Lung (tissue), 12 donors: Measurements from ENCODE around the gene CLTC. TPM values are rescaled to one million over a fixed set of nuclear protein-coding genes. Genes with fewer than 3 reads are reported as not detected.

Source experiments
- ATAC-seq: fragments of 200-7000 bp; cut with Tn5 transposase; one replicate; pipeline ENCODE4 v1.9.1; 2020; ENCODE audit warnings: moderate number of reproducible peaks; ENCODE audit not compliant: insufficient read depth, low FRiP score
- DNase-seq, 3 donors: peaks; one replicate each; pipeline ENCODE4 v3.0.0-alpha.2; 2013 to 2017
- H3K27ac ChIP-seq, 2 donors: one replicate each; pipeline ENCODE4 v1.5.1; 2013; ENCODE audit warnings: mild to moderate bottlenecking in 2 of 2, moderate library complexity in 2 of 2, control low read depth in 1 of 2, inconsistent platforms in 1 of 2, low read depth in 1 of 2, low read length in 1 of 2
- H3K27me3 ChIP-seq, 3 donors: one replicate each; pipeline ENCODE4 v1.5.1; 2013; ENCODE audit warnings: low read length in 2 of 3; ENCODE audit not compliant: control insufficient read depth in 3 of 3, insufficient read depth in 3 of 3
- H3K36me3 ChIP-seq, 4 donors: one replicate each; pipeline ENCODE4 v1.5.1; 2013; ENCODE audit warnings: low read length in 4 of 4, mild to moderate bottlenecking in 1 of 4, moderate library complexity in 1 of 4; ENCODE audit not compliant: control insufficient read depth in 4 of 4, insufficient read depth in 4 of 4
- H3K4me1 ChIP-seq, 5 donors: one replicate each; pipeline ENCODE4 v1.5.1; 2013; ENCODE audit warnings: low read length in 5 of 5, mild to moderate bottlenecking in 2 of 5, moderate library complexity in 1 of 5; ENCODE audit not compliant: control insufficient read depth in 5 of 5, insufficient read depth in 5 of 5
- H3K4me3 ChIP-seq: one replicate; pipeline ENCODE4 v1.5.1; 2013; ENCODE audit warnings: mild to moderate bottlenecking, control low read depth, moderate library complexity
- H3K9ac ChIP-seq, 2 donors: one replicate each; pipeline ENCODE4 v1.5.1; 2013; ENCODE audit warnings: low read length in 2 of 2, control low read depth in 1 of 2; ENCODE audit not compliant: insufficient read depth in 1 of 2
- H3K9me3 ChIP-seq, 4 donors: one replicate each; pipeline ENCODE4 v1.5.1; 2013; ENCODE audit warnings: low read length in 3 of 4, mild to moderate bottlenecking in 1 of 4, moderate library complexity in 1 of 4; ENCODE audit not compliant: control insufficient read depth in 4 of 4, insufficient read depth in 3 of 4
- CTCF ChIP-seq: IDR thresholded peaks from 2 replicates; pipeline ENCODE4 v1.5.1; 2012; ENCODE audit warnings: mild to moderate bottlenecking; ENCODE audit errors: control extremely low read depth, extremely low read depth
- WGBS, 2 donors: extraction: QIAGEN DNeasy Blood & Tissue Kit; methylation state at CpG; one replicate each; pipeline ENCODE4 v1.1.7; 2013; 5-methylcytosine and 5-hydroxymethylcytosine counted together
- polyA plus RNA-seq, 2 donors: library from polyadenylated mRNA; stranded (reverse); fragments of 200-250 nt; gene quantifications; one replicate each; pipeline ENCODE4 v1.2.1, GENCODE V29; 2013
- total RNA-seq, 2 donors: library from RNA; depleted of rRNA in 1 of 2; stranded (reverse); fragments of >200 nt in 1 of 2; gene quantifications; one replicate each; pipeline ENCODE4 v1.2.1, GENCODE V29; 2014 to 2021
- donor health status: control.
- donor health status: control.
- donor health status: Bipolar disorder and iron deficiency.
- donor health status: healthy.
- donor health status: DM: yes; HTN: yes; CAD: no.

The CLTC gene
- total and polyA plus RNA-seq, 4 donors: 87.7 to 246 (median 162) TPM

DNA sequence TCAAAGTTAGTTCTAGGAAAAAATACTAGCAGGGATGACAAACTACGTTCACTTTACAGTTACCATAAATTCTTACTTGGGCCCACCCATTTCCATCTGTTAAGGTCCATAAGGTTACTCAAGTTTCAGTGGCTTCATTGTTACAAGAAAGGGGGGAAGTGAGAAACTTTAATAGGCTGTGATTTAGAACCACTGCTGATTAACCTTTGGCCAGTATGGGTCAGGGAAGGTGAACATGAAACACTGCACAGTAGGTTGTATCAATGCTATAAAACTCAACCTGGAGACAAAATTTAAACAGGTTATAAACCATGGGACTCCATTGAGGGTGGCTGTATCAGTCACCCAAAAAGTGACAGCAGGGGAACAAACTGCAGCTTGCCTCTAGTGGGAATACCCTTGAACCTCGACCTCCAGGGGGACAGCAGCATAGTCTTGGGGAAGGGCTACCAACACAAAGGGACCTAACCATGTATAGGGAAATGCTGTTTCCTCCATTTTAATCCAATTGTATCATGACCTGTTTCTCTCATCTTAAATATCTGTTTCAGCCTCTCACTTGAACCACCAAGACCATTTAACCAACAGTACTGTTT is 77.1 kb downstream of the CLTC start:
- no peak for ATAC-seq
- WGBS, 2 donors: 85 to 91% methylated on average over 2 of the region's 2 CpGs
- no peak overlapping the region for H3K9ac ChIP-seq
- DNase-seq: no peak
- no peaks in the 10 kb centered on the region for H3K4me1 ChIP-seq
- TF ChIP-seq CTCF: no peak
- H3K4me3 ChIP-seq: no peak overlapping the region
- H3K36me3 ChIP-seq: peaks cover 19 to 57% (median 41%) of the 10 kb centered on the region in 4 donors
- no peak overlapping the region for H3K27ac ChIP-seq
- peaks cover 0 to 1% (median 0%) of the 10 kb centered on the region in 4 donors for H3K9me3 ChIP-seq
- H3K27me3 ChIP-seq: no peaks in the 10 kb centered on the region

DNA sequence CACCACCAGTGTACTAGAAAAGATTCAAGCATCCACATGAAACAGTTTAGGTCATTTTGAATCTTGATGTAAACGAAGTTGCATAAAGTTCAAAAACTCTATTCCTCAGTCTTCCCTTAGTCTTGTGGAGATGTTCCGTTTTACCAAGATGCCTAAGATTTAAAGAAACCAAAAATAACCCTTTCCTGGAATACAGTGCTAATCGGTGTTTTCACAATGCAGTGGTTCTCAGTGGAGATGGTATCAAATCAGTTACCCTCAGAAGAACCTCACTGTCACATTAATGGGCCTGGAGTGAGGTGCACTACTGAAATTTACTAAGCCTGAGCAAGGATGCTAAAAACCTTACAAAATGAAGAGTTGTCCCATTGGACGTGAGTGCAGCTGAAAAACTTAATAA is 78.4 kb downstream of the CLTC start:
- Histone ChIP-seq H3K27ac (no peak overlapping the region), H3K9me3 (peaks cover 0 to 1% (median 0%) of the 10 kb centered on the region in 4 donors), H3K4me1 (no peaks in the 10 kb centered on the region), H3K4me3 (no peak overlapping the region), H3K27me3 (no peaks in the 10 kb centered on the region), H3K36me3 (peaks cover 18 to 54% (median 39%) of the 10 kb centered on the region in 4 donors), H3K9ac (no peak overlapping the region)
- no peak for TF ChIP-seq CTCF
- ATAC-seq (no peak), DNase-seq (no peak)
- WGBS, 2 donors: 86 to 89% methylated on average over 4 of the region's 4 CpGs

GRCh38 chr17:59699218-59699617 is 79.5 kb downstream of the CLTC start:
- DNase-seq (no peak), ATAC-seq (no peak)
- no peak overlapping the region for H3K27ac ChIP-seq
- no peak for TF ChIP-seq CTCF
- no peaks in the 10 kb centered on the region for H3K27me3 ChIP-seq
- peaks cover 15 to 46% (median 33%) of the 10 kb centered on the region in 4 donors for H3K36me3 ChIP-seq
- no peak overlapping the region for H3K9ac ChIP-seq
- H3K4me1 ChIP-seq: no peaks in the 10 kb centered on the region
- WGBS, 2 donors: 97% methylated on average over 7 of the region's 7 CpGs
- peaks cover 0 to 1% (median 0%) of the 10 kb centered on the region in 4 donors for H3K9me3 ChIP-seq
- no peak overlapping the region for H3K4me3 ChIP-seq

- Histone ChIP-seq H3K27ac (no peak overlapping the region), H3K27me3 (no peaks in the 10 kb centered on the region), H3K9me3 (peaks cover 0 to 1% (median 0%) of the 10 kb centered on the region in 4 donors), H3K36me3 (peaks cover 15 to 43% (median 32%) of the 10 kb centered on the region in 4 donors), H3K4me3 (no peak overlapping the region), H3K9ac (no peak overlapping the region), H3K4me1 (no peaks in the 10 kb centered on the region)
- ATAC-seq (no peak), DNase-seq (no peak)
- 94 to 96% methylated on average over 6 of the region's 6 CpGs for WGBS, 2 donors
- TF ChIP-seq CTCF: no peak
Measured at GRCh38 chr17:59699786-59700185, 80.1 kb downstream of the CLTC start.
